HL-60 (cell line): ENCODE data around the gene NUTM1.

Source experiments
- DNase-seq, 2 experiments: peaks; one replicate each; pipeline ENCODE4 v3.0.0-alpha.2; 2010 to 2020; ENCODE audit warnings: low read depth in 1 of 2, low spot score in 1 of 2
- H3K27ac ChIP-seq: fragments of 250-450 bp; sonication (Bioruptor Pico); replicated peaks from 2 replicates; pipeline ENCODE4 v1.5.1; 2020; ENCODE audit warnings: mild to moderate bottlenecking, moderate library complexity
- H3K27me3 ChIP-seq: fragments of 250-450 bp; sonication (Bioruptor Pico); 2 replicates; pipeline ENCODE4 v1.5.1; 2021; ENCODE audit warnings: mild to moderate bottlenecking, moderate library complexity; ENCODE audit not compliant: insufficient read depth, poor library complexity, severe bottlenecking
- H3K4me3 ChIP-seq: replicated peaks from 2 replicates; pipeline ENCODE4 v1.5.1; 2011; ENCODE audit warnings: mild to moderate bottlenecking, control low read depth, low read length; ENCODE audit not compliant: insufficient read depth
- CTCF ChIP-seq: IDR thresholded peaks from one replicate; pipeline ENCODE4 v1.5.1; 2011; ENCODE audit warnings: low read length, control low read depth, inconsistent platforms; ENCODE audit not compliant: insufficient read depth
- GABPA ChIP-seq: IDR thresholded peaks from 2 replicates; pipeline ENCODE4 v1.6.1; 2012; ENCODE audit warnings: low read depth
- POLR2AphosphoS5 ChIP-seq: IDR thresholded peaks from 2 replicates; pipeline ENCODE4 v1.6.1; 2012; ENCODE audit warnings: low read depth
- REST ChIP-seq: IDR thresholded peaks from 2 replicates; pipeline ENCODE4 v1.6.1; 2012; ENCODE audit warnings: low read depth; ENCODE audit not compliant: insufficient replicate concordance
- SPI1 ChIP-seq: IDR thresholded peaks from 2 replicates; pipeline ENCODE4 v1.6.1; 2012; ENCODE audit warnings: low read depth, mild to moderate bottlenecking, borderline replicate concordance

NUTM1 gene

GRCh38 chr15:34318277-34319079, 24.6 kb upstream of the NUTM1 start:
- Histone ChIP-seq H3K4me3 (peak overlapping the region; percentile 53), H3K27ac (peak overlapping the region; percentile 30), H3K27me3 (no peaks in the 10 kb centered on the region)
- peak in 1 of 2 experiments; percentile 57 for DNase-seq
- TF ChIP-seq CTCF (no peak), POLR2AphosphoS5 (no peak), REST (no peak), SPI1 (no peak; the same call in 1 of the 2 replicates), GABPA (no peak)

- no peak overlapping the region for H3K4me3 ChIP-seq
- TF ChIP-seq POLR2AphosphoS5: no peak
- TF ChIP-seq GABPA: no peak
- TF ChIP-seq CTCF: no peak
- TF ChIP-seq REST: no peak
- TF ChIP-seq SPI1: no peak
- H3K27me3 ChIP-seq: no peaks in the 10 kb centered on the region
- no peak overlapping the region for H3K27ac ChIP-seq
- no peak for DNase-seq
These were observed 19.9 kb upstream of the NUTM1 start for GRCh38 chr15:34323217-34323616.

GRCh38 chr15:34324933-34325332, 18.2 kb upstream of the NUTM1 start:
- H3K27ac ChIP-seq: no peak overlapping the region
- TF ChIP-seq SPI1: no peak
- no peak for TF ChIP-seq CTCF
- TF ChIP-seq POLR2AphosphoS5: no peak
- no peak for TF ChIP-seq GABPA
- no peak for TF ChIP-seq REST
- H3K27me3 ChIP-seq: no peaks in the 10 kb centered on the region
- no peak for DNase-seq
- no peak overlapping the region for H3K4me3 ChIP-seq
